ENCODE data around the gene CYTH1.

GRCh38 chr17:78718575-78719208, 63.4 kb downstream of the CYTH1 start:
- TF ChIP-seq, protein P1, sequence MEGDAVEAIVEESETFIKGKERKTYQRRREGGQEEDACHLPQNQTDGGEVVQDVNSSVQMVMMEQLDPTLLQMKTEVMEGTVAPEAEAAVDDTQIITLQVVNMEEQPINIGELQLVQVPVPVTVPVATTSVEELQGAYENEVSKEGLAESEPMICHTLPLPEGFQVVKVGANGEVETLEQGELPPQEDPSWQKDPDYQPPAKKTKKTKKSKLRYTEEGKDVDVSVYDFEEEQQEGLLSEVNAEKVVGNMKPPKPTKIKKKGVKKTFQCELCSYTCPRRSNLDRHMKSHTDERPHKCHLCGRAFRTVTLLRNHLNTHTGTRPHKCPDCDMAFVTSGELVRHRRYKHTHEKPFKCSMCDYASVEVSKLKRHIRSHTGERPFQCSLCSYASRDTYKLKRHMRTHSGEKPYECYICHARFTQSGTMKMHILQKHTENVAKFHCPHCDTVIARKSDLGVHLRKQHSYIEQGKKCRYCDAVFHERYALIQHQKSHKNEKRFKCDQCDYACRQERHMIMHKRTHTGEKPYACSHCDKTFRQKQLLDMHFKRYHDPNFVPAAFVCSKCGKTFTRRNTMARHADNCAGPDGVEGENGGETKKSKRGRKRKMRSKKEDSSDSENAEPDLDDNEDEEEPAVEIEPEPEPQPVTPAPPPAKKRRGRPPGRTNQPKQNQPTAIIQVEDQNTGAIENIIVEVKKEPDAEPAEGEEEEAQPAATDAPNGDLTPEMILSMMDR (conservative IDR thresholded peaks at IDR 0.05 in 1 of 2, IDR thresholded peaks at IDR 0.05 in 1 of 2; ENCODE audit: extremely low read depth in 1 of 2, insufficient read depth in 1 of 2, low read depth in 1 of 2, low read length in 2 of 2) = no peak
- no peak for TF ChIP-seq EZH2 (IDR thresholded peaks at IDR 0.05; ENCODE audit: borderline replicate concordance, low read length)
